Central memory CD8-positive, alpha-beta T cell (primary cell): Measurements from ENCODE around the gene SHKBP1.
A peak's percentile ranks its signal among the peaks of the same experiment; 100 is the strongest.

Source experiments
- ATAC-seq: fragments of 150-1000 bp; cut with Tn5 transposase; replicated peaks from 2 replicates; pipeline ENCODE4 v1.10.0; 2022; ENCODE audit warnings: mild to moderate bottlenecking, moderate FRiP score, moderate number of reproducible peaks; ENCODE audit not compliant: poor library complexity, severe bottlenecking; ENCODE audit errors: extremely low read depth
- DNase-seq, 2 donors: peaks; one replicate each; pipeline ENCODE4 v3.0.0; 2021; ENCODE audit warnings: low spot score in 2 of 2
- H3K27ac Mint-ChIP-seq: one replicate; pipeline ENCODE4 v1.8.0; 2022; ENCODE audit warnings: low read depth, mild to moderate bottlenecking, moderate library complexity, mixed read lengths
- H3K27me3 Mint-ChIP-seq: one replicate; pipeline ENCODE4 v1.8.0; 2022; ENCODE audit warnings: mixed read lengths
- H3K36me3 Mint-ChIP-seq: one replicate; pipeline ENCODE4 v1.8.0; 2022; ENCODE audit warnings: mild to moderate bottlenecking, moderate library complexity, mixed read lengths; ENCODE audit not compliant: insufficient read depth
- H3K4me1 Mint-ChIP-seq: one replicate; pipeline ENCODE4 v1.8.0; 2022; ENCODE audit warnings: mixed read lengths
- H3K4me3 Mint-ChIP-seq: one replicate; pipeline ENCODE4 v1.8.0; 2022; ENCODE audit warnings: mild to moderate bottlenecking, moderate library complexity, mixed read lengths
- H3K9me3 Mint-ChIP-seq: one replicate; pipeline ENCODE4 v1.8.0; 2022; ENCODE audit warnings: mixed read lengths

The SHKBP1 gene

DNA sequence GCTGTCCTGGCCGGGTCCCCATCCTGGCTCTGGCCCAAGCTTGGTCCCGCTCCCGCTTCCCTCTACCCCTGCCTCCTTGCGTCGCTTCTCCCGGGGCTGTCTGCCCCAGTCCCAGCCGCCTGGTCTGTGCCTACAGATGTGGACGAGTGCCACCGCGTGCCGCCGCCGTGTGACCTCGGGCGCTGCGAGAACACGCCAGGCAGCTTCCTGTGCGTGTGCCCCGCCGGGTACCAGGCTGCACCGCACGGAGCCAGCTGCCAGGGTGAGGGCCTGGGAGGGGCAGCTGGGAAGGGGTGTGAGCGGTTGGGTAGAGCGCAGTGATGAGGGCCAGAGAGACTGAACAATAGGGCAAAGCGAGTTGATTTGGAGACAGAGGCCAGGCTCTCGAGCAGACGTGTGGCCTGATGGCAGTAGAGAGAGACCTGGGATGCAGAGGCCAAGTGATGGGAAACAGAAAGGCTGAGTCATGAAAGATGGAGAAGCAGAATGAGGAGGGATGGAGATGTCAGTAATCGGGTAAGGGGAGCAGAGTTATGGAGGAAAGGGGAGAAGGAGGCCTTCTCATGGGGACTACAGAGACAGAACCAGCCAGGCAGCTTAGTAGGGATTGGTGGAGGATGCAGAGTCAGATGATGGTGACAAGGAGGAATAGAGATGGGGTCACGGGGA is 33.9 kb downstream of the SHKBP1 start:
- ATAC-seq (peak; percentile 47), DNase-seq (peak; percentile 56 to 66)
- peak overlapping the region; percentile 75 for H3K4me3 Mint-ChIP-seq
- peak overlapping the region; percentile 88 for H3K27ac Mint-ChIP-seq
- peaks cover 77% of the 10 kb centered on the region for H3K4me1 Mint-ChIP-seq
- H3K27me3 Mint-ChIP-seq: no peaks in the 10 kb centered on the region
- H3K9me3 Mint-ChIP-seq: no peaks in the 10 kb centered on the region
- H3K36me3 Mint-ChIP-seq: peaks cover 17% of the 10 kb centered on the region

GRCh38 chr19:40611096-40611495 is 34.4 kb downstream of the SHKBP1 start:
- Mint-ChIP-seq H3K4me1 (peaks cover 76% of the 10 kb centered on the region), H3K9me3 (no peaks in the 10 kb centered on the region), H3K27ac (peak overlapping the region; percentile 88), H3K36me3 (peaks cover 15% of the 10 kb centered on the region), H3K27me3 (no peaks in the 10 kb centered on the region), H3K4me3 (peak overlapping the region; percentile 75)
- no peak for DNase-seq
- ATAC-seq: peak; percentile 3

DNA sequence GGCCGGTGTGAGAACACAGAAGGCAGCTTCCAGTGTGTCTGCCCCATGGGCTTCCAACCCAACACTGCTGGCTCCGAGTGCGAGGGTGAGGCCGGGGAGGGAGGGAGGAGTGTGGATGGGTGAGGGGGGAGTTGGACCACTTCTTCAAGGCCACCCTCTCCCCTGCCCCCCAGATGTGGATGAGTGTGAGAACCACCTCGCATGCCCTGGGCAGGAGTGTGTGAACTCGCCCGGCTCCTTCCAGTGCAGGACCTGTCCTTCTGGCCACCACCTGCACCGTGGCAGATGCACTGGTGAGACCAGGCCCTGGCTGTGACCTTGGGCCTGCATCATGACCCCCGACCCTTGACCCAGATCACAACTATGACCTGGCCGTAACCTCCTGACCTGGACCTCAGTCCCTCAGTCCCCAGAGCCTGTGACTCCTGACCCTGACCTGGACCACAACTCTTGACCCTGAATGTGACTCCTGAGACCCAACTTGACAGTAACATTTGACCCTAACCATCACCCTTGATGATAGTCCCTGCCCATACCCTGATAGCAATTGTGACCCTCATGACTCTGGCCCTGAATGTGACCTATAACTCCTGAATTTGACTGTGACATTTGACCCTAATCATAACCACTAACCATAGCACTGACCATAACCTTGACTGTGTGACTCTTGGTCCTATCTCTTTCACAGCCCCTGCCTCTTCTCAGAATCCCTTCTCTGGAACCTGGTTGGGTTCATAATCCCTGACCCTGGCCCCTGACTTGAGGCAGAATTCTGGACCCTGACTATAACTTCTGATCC is 35.4 kb downstream of the SHKBP1 start:
- Mint-ChIP-seq H3K27me3 (no peaks in the 10 kb centered on the region), H3K9me3 (no peaks in the 10 kb centered on the region), H3K27ac (peak overlapping the region; percentile 85), H3K4me1 (peaks cover 76% of the 10 kb centered on the region), H3K4me3 (peak overlapping the region; percentile 97), H3K36me3 (peaks cover 13% of the 10 kb centered on the region)
- DNase-seq (no peak), ATAC-seq (no peak)

DNA sequence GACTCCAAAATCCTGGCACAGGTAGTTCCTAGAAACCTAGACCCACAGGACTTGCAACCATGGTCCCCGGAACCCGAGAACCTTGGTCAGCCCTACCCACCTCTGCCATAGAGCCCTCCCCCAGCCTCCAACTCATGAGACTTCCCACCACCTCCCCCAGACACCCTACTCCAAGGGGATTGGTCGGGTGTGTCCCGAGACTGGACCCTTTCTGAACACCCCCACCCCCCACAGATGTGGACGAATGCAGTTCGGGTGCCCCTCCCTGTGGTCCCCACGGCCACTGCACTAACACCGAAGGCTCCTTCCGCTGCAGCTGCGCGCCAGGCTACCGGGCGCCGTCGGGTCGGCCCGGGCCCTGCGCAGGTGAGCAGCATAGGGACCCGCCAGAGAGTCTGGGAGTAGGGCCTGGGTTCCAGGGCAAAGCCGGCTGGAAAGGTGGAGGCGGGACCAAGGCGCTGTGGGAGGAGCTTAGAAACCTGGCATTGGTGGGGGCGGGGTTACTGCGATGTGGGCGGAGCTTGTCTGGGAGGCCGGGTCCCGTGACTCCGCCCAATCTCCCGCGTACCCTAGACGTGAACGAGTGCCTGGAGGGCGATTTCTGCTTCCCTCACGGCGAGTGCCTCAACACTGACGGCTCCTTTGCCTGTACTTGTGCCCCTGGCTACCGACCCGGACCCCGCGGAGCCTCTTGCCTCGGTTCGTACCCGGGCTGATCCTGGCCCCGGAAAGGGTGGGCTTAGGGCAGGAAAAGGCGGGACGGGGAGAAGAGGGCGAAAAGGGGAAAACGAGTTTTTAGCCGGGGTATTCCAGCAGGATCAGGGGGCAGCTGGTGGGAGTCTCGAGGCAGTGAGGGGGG is 36.4 kb downstream of the SHKBP1 start:
- Mint-ChIP-seq H3K4me1 (peaks cover 66% of the 10 kb centered on the region), H3K27ac (peak overlapping the region; percentile 85), H3K36me3 (peaks cover 13% of the 10 kb centered on the region), H3K9me3 (no peaks in the 10 kb centered on the region), H3K4me3 (peak overlapping the region; percentile 97), H3K27me3 (no peaks in the 10 kb centered on the region)
- no peak for ATAC-seq
- DNase-seq: peak in 1 of 2 donors; percentile 52

GRCh38 chr19:40613690-40614621 is 37.3 kb downstream of the SHKBP1 start:
- Mint-ChIP-seq H3K9me3 (no peaks in the 10 kb centered on the region), H3K36me3 (peaks cover 13% of the 10 kb centered on the region), H3K27ac (peak overlapping the region; percentile 85), H3K4me1 (peaks cover 61% of the 10 kb centered on the region), H3K27me3 (no peaks in the 10 kb centered on the region), H3K4me3 (peak overlapping the region; percentile 97)
- DNase-seq (peak; percentile 77 to 78), ATAC-seq (peak; percentile 59)

- peaks cover 15% of the 10 kb centered on the region for H3K36me3 Mint-ChIP-seq
- H3K4me3 Mint-ChIP-seq: peak overlapping the region; percentile 97
- no peaks in the 10 kb centered on the region for H3K9me3 Mint-ChIP-seq
- H3K27me3 Mint-ChIP-seq: no peaks in the 10 kb centered on the region
- ATAC-seq (no peak), DNase-seq (no peak)
- peaks cover 59% of the 10 kb centered on the region for H3K4me1 Mint-ChIP-seq
- H3K27ac Mint-ChIP-seq: peak overlapping the region; percentile 85
These were observed 38.1 kb downstream of the SHKBP1 start for GRCh38 chr19:40614622-40615411.

DNA sequence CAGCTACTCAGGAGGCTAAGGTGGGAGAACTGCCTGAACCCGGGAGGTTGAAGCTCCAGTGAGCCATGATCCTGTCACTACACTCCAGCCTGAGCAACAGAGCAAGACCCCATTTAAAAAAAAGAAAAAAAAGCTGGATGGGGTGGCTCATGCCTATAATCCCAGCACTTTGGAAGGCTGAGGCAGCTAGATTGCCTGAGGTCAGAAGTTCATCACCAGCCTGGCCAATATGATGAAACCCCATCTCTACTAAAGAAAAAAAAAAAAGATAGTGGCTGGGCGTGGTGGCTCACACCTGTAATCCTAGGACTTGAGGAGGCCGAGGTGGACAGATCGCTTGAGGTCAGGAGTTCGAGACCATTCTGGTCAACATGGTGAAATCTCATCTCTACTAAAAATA is 39.5 kb downstream of the SHKBP1 start:
- DNase-seq (no peak), ATAC-seq (no peak)
- Mint-ChIP-seq H3K36me3 (peaks cover 15% of the 10 kb centered on the region), H3K27ac (no peak overlapping the region), H3K4me3 (no peak overlapping the region), H3K4me1 (peaks cover 48% of the 10 kb centered on the region), H3K9me3 (no peaks in the 10 kb centered on the region), H3K27me3 (no peaks in the 10 kb centered on the region)

GRCh38 chr19:40616941-40617340 is 40.3 kb downstream of the SHKBP1 start:
- H3K4me3 Mint-ChIP-seq: no peak overlapping the region
- H3K9me3 Mint-ChIP-seq: no peaks in the 10 kb centered on the region
- H3K27ac Mint-ChIP-seq: no peak overlapping the region
- peaks cover 43% of the 10 kb centered on the region for H3K4me1 Mint-ChIP-seq
- H3K27me3 Mint-ChIP-seq: no peaks in the 10 kb centered on the region
- ATAC-seq (no peak), DNase-seq (no peak)
- H3K36me3 Mint-ChIP-seq: peaks cover 19% of the 10 kb centered on the region

- no peak overlapping the region for H3K27ac Mint-ChIP-seq
- peaks cover 23% of the 10 kb centered on the region for H3K36me3 Mint-ChIP-seq
- H3K4me3 Mint-ChIP-seq: no peak overlapping the region
These were observed 41.3 kb downstream of the SHKBP1 start for GRCh38 chr19:40617961-40618360.

GRCh38 chr19:40619333-40620160 is 42.9 kb downstream of the SHKBP1 start:
- H3K9me3 Mint-ChIP-seq: no peaks in the 10 kb centered on the region
- H3K36me3 Mint-ChIP-seq: peaks cover 29% of the 10 kb centered on the region
- H3K27me3 Mint-ChIP-seq: no peaks in the 10 kb centered on the region
- no peak overlapping the region for H3K4me3 Mint-ChIP-seq
- DNase-seq: no peak
- H3K4me1 Mint-ChIP-seq: peaks cover 20% of the 10 kb centered on the region
- no peak for ATAC-seq
- peak overlapping the region; percentile 26 for H3K27ac Mint-ChIP-seq

More at GRCh38 chr19:40617961-40618360, 41.3 kb downstream of the SHKBP1 start:
- DNase-seq: no peak
- no peaks in the 10 kb centered on the region for H3K27me3 Mint-ChIP-seq
- ATAC-seq: no peak
- peaks cover 34% of the 10 kb centered on the region for H3K4me1 Mint-ChIP-seq
- no peaks in the 10 kb centered on the region for H3K9me3 Mint-ChIP-seq

DNA sequence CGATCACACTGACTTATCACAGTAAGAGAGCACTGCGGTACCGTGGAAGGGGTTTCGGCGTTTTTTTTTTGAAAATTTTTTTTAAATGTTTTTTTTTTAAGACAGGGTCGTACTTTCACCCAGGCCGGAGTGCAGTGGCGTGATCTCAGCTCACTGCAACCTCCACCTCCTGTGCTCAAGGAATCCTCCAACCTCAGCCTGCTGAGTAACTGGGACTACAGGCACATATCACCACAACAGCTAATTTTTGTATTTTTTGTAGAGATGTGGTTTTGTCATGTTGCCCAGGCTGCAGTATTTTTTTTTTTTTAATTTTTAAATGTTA is 43.5 kb downstream of the SHKBP1 start:
- Mint-ChIP-seq H3K9me3 (no peaks in the 10 kb centered on the region), H3K4me1 (peaks cover 14% of the 10 kb centered on the region), H3K27ac (peak overlapping the region; percentile 26), H3K27me3 (no peaks in the 10 kb centered on the region), H3K4me3 (no peak overlapping the region), H3K36me3 (peaks cover 29% of the 10 kb centered on the region)
- ATAC-seq (no peak), DNase-seq (no peak)
